Suprapubic skin (tissue), 4 donors: ENCODE results near the gene GIPC1. TPM values are rescaled to one million over a fixed set of nuclear protein-coding genes. Genes with fewer than 3 reads are reported as not detected.
"Not testable (repeated sequence)": the region's sequence is repeated elsewhere in the genome, so short reads cannot be mapped to it uniquely, and the experiment has no call there.

ENCODE experiments used
- DNase-seq, 2 donors: peaks; one replicate each; pipeline ENCODE4 v3.0.0-alpha.2; 2019; ENCODE audit warnings: low spot score in 2 of 2
- H3K27ac ChIP-seq: fragments of 200-600 bp; sonication (generic); one replicate; pipeline ENCODE4 v1.5.1; 2019
- H3K27me3 ChIP-seq: fragments of 200-600 bp; sonication (generic); one replicate; pipeline ENCODE4 v1.5.1; 2019
- H3K36me3 ChIP-seq: fragments of 200-600 bp; sonication (generic); one replicate; pipeline ENCODE4 v1.5.1; 2019
- H3K4me1 ChIP-seq: fragments of 200-600 bp; sonication (generic); one replicate; pipeline ENCODE4 v1.5.1; 2019
- H3K4me3 ChIP-seq: fragments of 200-600 bp; sonication (generic); one replicate; pipeline ENCODE4 v1.5.1; 2019; ENCODE audit warnings: mild to moderate bottlenecking
- H3K9me3 ChIP-seq: fragments of 200-600 bp; sonication (generic); one replicate; pipeline ENCODE4 v1.5.1; 2019
- CTCF ChIP-seq, 2 donors: fragments of 200-600 bp in 1 of 2; fragments of 450-650 bp in 1 of 2; sonication (generic) in 1 of 2; IDR thresholded peaks; one replicate each; pipeline ENCODE4 v1.5.1; 2016 to 2019; ENCODE audit warnings: antibody characterized with exemption in 2 of 2, mild to moderate bottlenecking in 1 of 2, moderate library complexity in 1 of 2
- EP300 ChIP-seq: sonication (generic); formaldehyde crosslinking; IDR thresholded peaks from one replicate; pipeline ENCODE4 v1.6.1; 2017; ENCODE audit warnings: antibody characterized with exemption
- POLR2A ChIP-seq, 2 donors: fragments of 450-650 bp; IDR thresholded peaks; one replicate each; pipeline ENCODE4 v1.6.1; 2017; ENCODE audit warnings: antibody characterized with exemption in 2 of 2, mild to moderate bottlenecking in 2 of 2, moderate library complexity in 2 of 2
- POLR2AphosphoS5 ChIP-seq, 3 donors: sonication (generic); formaldehyde crosslinking; IDR thresholded peaks; one replicate each; pipeline ENCODE4 v1.6.1; 2017; ENCODE audit warnings: antibody characterized with exemption in 3 of 3
- WGBS: methylation state at CpG from one replicate; pipeline ENCODE4 v1.1.5; 2018; 5-methylcytosine and 5-hydroxymethylcytosine counted together
- total RNA-seq, 4 donors: library from RNA; depleted of rRNA; stranded (reverse); fragments of >200 nt; gene quantifications; one replicate each; pipeline ENCODE4 v1.1.0, GENCODE V29; 2016

GIPC1 gene
- total RNA-seq, 4 donors from 2014 or later: 85.8 to 111 (median 105) TPM

- peaks cover 34% of the 10 kb centered on the region for H3K4me1 ChIP-seq
- no peak for DNase-seq
- TF ChIP-seq POLR2AphosphoS5 (IDR thresholded peaks at IDR 0.05) (no peak), EP300 (no peak), POLR2A (IDR thresholded peaks at IDR 0.05) (no peak), CTCF (IDR thresholded peaks at IDR 0.05) (no peak)
Observed at GRCh38 chr19:14470031-14470876, 25.7 kb downstream of the GIPC1 start.

GRCh38 chr19:14467816-14468215 lies 28.1 kb downstream of the GIPC1 start:
- Histone ChIP-seq H3K4me3 (no peak overlapping the region), H3K9me3 (no peaks in the 10 kb centered on the region), H3K36me3 (peaks cover 74% of the 10 kb centered on the region), H3K4me1 (peaks cover 14% of the 10 kb centered on the region), H3K27ac (no peak overlapping the region), H3K27me3 (peaks cover 5% of the 10 kb centered on the region)
- no peak for DNase-seq
- WGBS: 55% methylated on average over 3 of the region's 9 CpGs
- TF ChIP-seq CTCF (IDR thresholded peaks at IDR 0.05) (no peak), POLR2A (IDR thresholded peaks at IDR 0.05) (no peak), POLR2AphosphoS5 (IDR thresholded peaks at IDR 0.05) (no peak), EP300 (no peak)

More at GRCh38 chr19:14470031-14470876, 25.7 kb downstream of the GIPC1 start:
- Histone ChIP-seq H3K36me3 (peaks cover 49% of the 10 kb centered on the region), H3K27me3 (peaks cover 28% of the 10 kb centered on the region), H3K27ac (no peak overlapping the region), H3K9me3 (no peaks in the 10 kb centered on the region), H3K4me3 (no peak overlapping the region)
- WGBS: 80% methylated on average over 19 of the region's 32 CpGs

GRCh38 chr19:14467391-14467790 lies 28.5 kb downstream of the GIPC1 start:
- Histone ChIP-seq H3K4me3 (no peak overlapping the region), H3K4me1 (peaks cover 10% of the 10 kb centered on the region), H3K27ac (no peak overlapping the region), H3K27me3 (peaks cover 1% of the 10 kb centered on the region), H3K36me3 (peaks cover 77% of the 10 kb centered on the region), H3K9me3 (no peaks in the 10 kb centered on the region)
- WGBS: 84% methylated on average over 9 of the region's 12 CpGs
- DNase-seq: no peak
- no peak for TF ChIP-seq EP300
- no peak for TF ChIP-seq POLR2A (IDR thresholded peaks at IDR 0.05)
- no peak for TF ChIP-seq POLR2AphosphoS5 (IDR thresholded peaks at IDR 0.05)
- TF ChIP-seq CTCF (IDR thresholded peaks at IDR 0.05): no peak

- H3K27ac ChIP-seq: no peak overlapping the region
- no peaks in the 10 kb centered on the region for H3K9me3 ChIP-seq
- H3K27me3 ChIP-seq: no peaks in the 10 kb centered on the region
- no peak overlapping the region for H3K4me3 ChIP-seq
- H3K36me3 ChIP-seq: peaks cover 64% of the 10 kb centered on the region
- H3K4me1 ChIP-seq: no peaks in the 10 kb centered on the region
- TF ChIP-seq POLR2A (IDR thresholded peaks at IDR 0.05) (no peak), POLR2AphosphoS5 (IDR thresholded peaks at IDR 0.05) (no peak), CTCF (IDR thresholded peaks at IDR 0.05) (no peak), EP300 (no peak)
- no peak for DNase-seq
- WGBS: 93% methylated on average over 3 of the region's 21 CpGs
Observed at GRCh38 chr19:14463747-14464146, 32.2 kb downstream of the GIPC1 start.

- 94% methylated on average over 7 of the region's 7 CpGs for WGBS
- DNase-seq, H3K4me3 ChIP-seq, H3K27ac ChIP-seq, H3K9me3 ChIP-seq, H3K27me3 ChIP-seq, H3K4me1 ChIP-seq: not testable (repeated sequence)
- H3K36me3 ChIP-seq: peaks cover 59% of the 10 kb centered on the region
Observed at GRCh38 chr19:14462401-14462800, 33.5 kb downstream of the GIPC1 start.
